Measurements from ENCODE around the gene DYNC1I1. TPM values are rescaled to one million over a fixed set of nuclear protein-coding genes. Genes with fewer than 3 reads are reported as not detected.

DYNC1I1 gene
- total and polyA plus RNA-seq, 2 of the 4 experiments (the other 2 are of a cell fraction): under 0.01 to 0.15 TPM

DNA sequence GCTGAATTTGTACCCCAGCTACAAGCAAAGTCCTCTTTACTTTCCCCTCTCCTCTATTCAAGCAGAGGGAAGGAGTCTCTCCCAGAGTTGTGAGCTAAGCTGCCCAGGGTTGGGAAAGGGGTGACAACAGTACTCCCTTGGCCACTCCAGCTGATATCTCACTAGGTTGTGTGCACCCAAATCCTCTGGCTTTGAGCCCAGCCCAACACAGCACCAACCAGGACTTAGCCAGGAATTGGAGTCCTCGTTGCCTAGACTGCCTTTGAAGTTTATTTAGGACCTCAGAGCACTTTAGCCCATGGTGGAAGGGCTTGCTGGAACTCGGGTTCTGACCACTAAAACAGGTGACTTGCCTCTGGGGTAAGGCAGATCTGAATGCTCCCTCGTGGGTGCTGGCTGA is 35.7 kb upstream of the DYNC1I1 start:
- Histone ChIP-seq H3K9me1 (ENCODE audit: insufficient read depth, low read length) (no peaks in the 10 kb centered on the region), H4K5ac (ENCODE audit: low read depth, low read length) (no peak overlapping the region), H3K56ac (ENCODE audit: extremely low read depth, insufficient read depth, low read length) (no peak overlapping the region), H3K18ac (ENCODE audit: low read depth, low read length) (no peak overlapping the region), H4K8ac (ENCODE audit: low read depth in 2 of 2, low read length in 2 of 2) (no peak overlapping the region), H2BK15ac (ENCODE audit: low read depth, low read length) (no peak overlapping the region), H3K4me3 (ENCODE audit: insufficient read depth, low read depth, low read length) (no peak overlapping the region), H3K9me3 (ENCODE audit: control insufficient read depth, insufficient read depth, low read length) (no peaks in the 10 kb centered on the region), H3K4ac (ENCODE audit: low read depth, low read length) (no peak overlapping the region), H2BK120ac (ENCODE audit: low read depth, low read length) (no peak overlapping the region), H2BK20ac (ENCODE audit: low read depth, low read length) (no peak overlapping the region), H3K9ac (ENCODE audit: low read depth, low read length) (no peak overlapping the region), H3K27ac (ENCODE audit: insufficient read depth, low read length) (no peak overlapping the region), H3K79me1 (ENCODE audit: low read depth in 1 of 2, low read length in 2 of 2) (no peaks in the 10 kb centered on the region), H3K4me1 (ENCODE audit: control insufficient read depth, insufficient read depth, low read length) (no peaks in the 10 kb centered on the region), H4K91ac (ENCODE audit: insufficient read depth, low read depth, low read length) (no peak overlapping the region), H3K27me3 (ENCODE audit: control insufficient read depth, insufficient read depth, low read length) (no peaks in the 10 kb centered on the region), H3K36me3 (ENCODE audit: control insufficient read depth, insufficient read depth, low read length) (no peaks in the 10 kb centered on the region), H4K20me1 (ENCODE audit: insufficient read depth, low read length) (no peaks in the 10 kb centered on the region), H2AFZ (replicated peaks; ENCODE audit: low read length, poor library complexity) (no peak overlapping the region), H3K23ac (ENCODE audit: low read depth, low read length) (no peak overlapping the region), H2BK5ac (ENCODE audit: low read depth, low read length, poor library complexity, severe bottlenecking) (no peak overlapping the region), H3K4me2 (ENCODE audit: low read depth, low read length) (no peak overlapping the region), H3K14ac (replicated peaks; ENCODE audit: low read depth, low read length) (no peak overlapping the region), H2AK9ac (replicated peaks; ENCODE audit: low read depth, low read length, poor library complexity) (no peak overlapping the region), H2AK5ac (ENCODE audit: low read depth, low read length) (no peak overlapping the region)
- DNase-seq (no peak), ATAC-seq (ENCODE audit: low read depth) (no peak)
- POLR2A ChIA-PET (ENCODE audit: unreplicated experiment): no interaction called here
- no TSS peak for BruUV-seq (replicated peaks)
- CTCF ChIA-PET: no interaction called here
- TF ChIP-seq MXI1 (IDR thresholded peaks at IDR 0.05; ENCODE audit: borderline replicate concordance, low read depth, low read length): no peak
- TF ChIP-seq MAFK (IDR thresholded peaks at IDR 0.05; ENCODE audit: low read depth, low read length): no peak
- TF ChIP-seq RAD21 (IDR thresholded peaks at IDR 0.05; ENCODE audit: low read length): no peak
- no peak for TF ChIP-seq ELK1 (IDR thresholded peaks at IDR 0.05; ENCODE audit: borderline replicate concordance, low read depth, low read length)
- TF ChIP-seq RFX5 (IDR thresholded peaks at IDR 0.05; ENCODE audit: low read depth, low read length): no peak
- no peak for TF ChIP-seq MAZ (IDR thresholded peaks at IDR 0.05; ENCODE audit: borderline replicate concordance, low read depth, low read length)
- TF ChIP-seq, protein P1, sequence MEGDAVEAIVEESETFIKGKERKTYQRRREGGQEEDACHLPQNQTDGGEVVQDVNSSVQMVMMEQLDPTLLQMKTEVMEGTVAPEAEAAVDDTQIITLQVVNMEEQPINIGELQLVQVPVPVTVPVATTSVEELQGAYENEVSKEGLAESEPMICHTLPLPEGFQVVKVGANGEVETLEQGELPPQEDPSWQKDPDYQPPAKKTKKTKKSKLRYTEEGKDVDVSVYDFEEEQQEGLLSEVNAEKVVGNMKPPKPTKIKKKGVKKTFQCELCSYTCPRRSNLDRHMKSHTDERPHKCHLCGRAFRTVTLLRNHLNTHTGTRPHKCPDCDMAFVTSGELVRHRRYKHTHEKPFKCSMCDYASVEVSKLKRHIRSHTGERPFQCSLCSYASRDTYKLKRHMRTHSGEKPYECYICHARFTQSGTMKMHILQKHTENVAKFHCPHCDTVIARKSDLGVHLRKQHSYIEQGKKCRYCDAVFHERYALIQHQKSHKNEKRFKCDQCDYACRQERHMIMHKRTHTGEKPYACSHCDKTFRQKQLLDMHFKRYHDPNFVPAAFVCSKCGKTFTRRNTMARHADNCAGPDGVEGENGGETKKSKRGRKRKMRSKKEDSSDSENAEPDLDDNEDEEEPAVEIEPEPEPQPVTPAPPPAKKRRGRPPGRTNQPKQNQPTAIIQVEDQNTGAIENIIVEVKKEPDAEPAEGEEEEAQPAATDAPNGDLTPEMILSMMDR (conservative IDR thresholded peaks at IDR 0.05; ENCODE audit: low read depth, low read length): no peak
- no peak for TF ChIP-seq USF2 (IDR thresholded peaks at IDR 0.05; ENCODE audit: low read depth, low read length)
- no peak for TF ChIP-seq FOS (IDR thresholded peaks at IDR 0.05; ENCODE audit: low read depth, low read length)
- TF ChIP-seq SMC3 (IDR thresholded peaks at IDR 0.05; ENCODE audit: low read depth, low read length): no peak
- no peak for TF ChIP-seq BHLHE40 (IDR thresholded peaks at IDR 0.05; ENCODE audit: low read depth, low read length)
- WGBS, 2 experiments (ENCODE audit: extremely low coverage in 2 of 2, insufficient read length in 1 of 2): no CpG with 5 or more reads among the region's 3 CpGs
- intact Hi-C loops (cut with micrococcal nuclease): no loop called here
- in situ Hi-C loops (cut with MboI; ENCODE audit: low sequenced_read_pairs): no loop called here
- dilution Hi-C loops (cut with HindIII; ENCODE audit: low sequenced_read_pairs, unreplicated experiment): no loop called here
